SK-N-MC (cell line): ENCODE results near the gene NDUFAF5.

Experiments used
- EZH2 ChIP-seq: fragments of 200-600 bp; sonication (generic); IDR thresholded peaks from one replicate; pipeline ENCODE4 v1.6.1; 2017; ENCODE audit warnings: antibody characterized with exemption
- FOXP2 ChIP-seq: optimal IDR thresholded peaks from 2 replicates; pipeline ENCODE3; 2011; ENCODE audit warnings: mild to moderate bottlenecking, moderate library complexity; ENCODE audit not compliant: insufficient read depth; ENCODE audit errors: extremely low read length, control extremely low read depth
- POLR2AphosphoS5 ChIP-seq: IDR thresholded peaks from 2 replicates; pipeline ENCODE4 v1.6.1; 2012; ENCODE audit warnings: mild to moderate bottlenecking, low read depth, low read length, borderline replicate concordance

- no peak for TF ChIP-seq EZH2
- TF ChIP-seq POLR2AphosphoS5 = no peak
- no peak for TF ChIP-seq FOXP2
Measured at GRCh38 chr20:13865156-13865555, 80.3 kb downstream of the NDUFAF5 start.
